ENCODE data around the gene SMIM27. TPM values are rescaled to one million over a fixed set of nuclear protein-coding genes. Genes with fewer than 3 reads are reported as not detected.
A peak's percentile ranks its signal among the peaks of the same experiment; 100 is the strongest.

SMIM27 gene
- total and polyA plus RNA-seq, 2 donors from 2014 or later: 14.6 to 36.9 TPM

DNA sequence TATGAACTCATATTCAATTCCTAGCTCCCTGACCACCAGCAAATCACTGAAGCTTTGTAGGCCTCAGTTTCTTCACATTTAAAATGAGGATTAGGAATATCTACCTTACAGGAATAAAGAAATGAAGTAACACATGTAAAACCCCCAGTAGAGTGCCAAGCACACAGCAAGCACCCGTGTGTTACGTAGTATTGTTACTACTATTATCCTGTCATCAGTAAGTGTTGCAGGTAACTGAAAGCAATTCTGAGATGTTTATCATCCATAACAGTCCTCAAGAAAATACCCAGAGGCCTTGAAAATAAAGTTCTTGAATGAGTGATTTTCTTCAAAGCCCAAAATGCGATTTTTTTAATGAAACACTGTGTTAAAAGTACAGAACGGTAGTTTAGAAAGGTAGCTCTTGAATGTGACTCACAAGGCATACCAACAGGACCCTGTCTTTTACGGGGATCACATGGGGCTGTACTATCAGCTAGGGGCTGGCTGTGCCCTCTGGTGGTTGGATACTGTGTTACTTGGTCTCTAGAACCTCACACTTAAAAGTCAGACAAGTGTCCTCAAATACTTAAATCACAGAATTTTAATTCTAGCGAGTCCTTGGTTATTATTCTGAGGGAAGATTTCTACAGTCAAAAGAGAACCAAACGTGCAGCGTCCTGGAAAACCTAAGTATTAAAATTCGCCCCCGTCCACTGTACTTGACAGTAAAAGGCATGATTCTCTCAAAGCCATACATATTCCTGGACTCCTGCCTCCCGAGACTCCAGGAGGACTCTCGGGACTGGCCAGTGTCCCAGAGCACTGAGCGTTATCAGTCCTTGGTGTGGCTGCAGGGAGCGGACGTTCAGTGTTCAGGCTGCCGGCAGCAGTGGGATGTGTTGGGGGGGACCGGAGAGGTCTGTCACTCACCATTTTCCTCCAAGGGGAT lies 20.1 kb downstream of the SMIM27 start:
- TF ChIP-seq, protein P1, sequence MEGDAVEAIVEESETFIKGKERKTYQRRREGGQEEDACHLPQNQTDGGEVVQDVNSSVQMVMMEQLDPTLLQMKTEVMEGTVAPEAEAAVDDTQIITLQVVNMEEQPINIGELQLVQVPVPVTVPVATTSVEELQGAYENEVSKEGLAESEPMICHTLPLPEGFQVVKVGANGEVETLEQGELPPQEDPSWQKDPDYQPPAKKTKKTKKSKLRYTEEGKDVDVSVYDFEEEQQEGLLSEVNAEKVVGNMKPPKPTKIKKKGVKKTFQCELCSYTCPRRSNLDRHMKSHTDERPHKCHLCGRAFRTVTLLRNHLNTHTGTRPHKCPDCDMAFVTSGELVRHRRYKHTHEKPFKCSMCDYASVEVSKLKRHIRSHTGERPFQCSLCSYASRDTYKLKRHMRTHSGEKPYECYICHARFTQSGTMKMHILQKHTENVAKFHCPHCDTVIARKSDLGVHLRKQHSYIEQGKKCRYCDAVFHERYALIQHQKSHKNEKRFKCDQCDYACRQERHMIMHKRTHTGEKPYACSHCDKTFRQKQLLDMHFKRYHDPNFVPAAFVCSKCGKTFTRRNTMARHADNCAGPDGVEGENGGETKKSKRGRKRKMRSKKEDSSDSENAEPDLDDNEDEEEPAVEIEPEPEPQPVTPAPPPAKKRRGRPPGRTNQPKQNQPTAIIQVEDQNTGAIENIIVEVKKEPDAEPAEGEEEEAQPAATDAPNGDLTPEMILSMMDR (IDR thresholded peaks at IDR 0.05; ENCODE audit: borderline replicate concordance, extremely low read depth, insufficient read depth): peak; percentile 61
- intact Hi-C loops (cut with DNase I): no loop called here
- Histone ChIP-seq H3K9me3 (ENCODE audit: control insufficient read depth in 2 of 3, insufficient read depth in 1 of 3, low read length in 3 of 3) (no peaks in the 10 kb centered on the region), H3K4me3 (ENCODE audit: low read length in 3 of 3) (peak overlapping the region; percentile 85 to 97 (median 92)), H3K36me3 (ENCODE audit: control insufficient read depth in 2 of 3, insufficient read depth in 3 of 3, low read length in 3 of 3) (peaks cover 0 to 10% (median 0%) of the 10 kb centered on the region in 3 donors), H3K27ac (ENCODE audit: low read depth in 2 of 2, low read length in 2 of 2) (peak overlapping the region; percentile 77 to 85), H3K27me3 (ENCODE audit: control insufficient read depth, insufficient read depth, low read length) (no peaks in the 10 kb centered on the region), H3K9ac (ENCODE audit: low read length in 3 of 3) (peak overlapping the region; percentile 75 to 96 (median 95)), H3K4me1 (ENCODE audit: control insufficient read depth in 2 of 3, insufficient read depth in 2 of 3, low read depth in 1 of 3, low read length in 3 of 3) (peaks cover 2 to 5% (median 3%) of the 10 kb centered on the region in 3 donors)
- FAIRE-seq (peak; percentile 39), DNase-seq (peak in 4 of 5 donors; percentile 64 to 88 (median 79))

DNA sequence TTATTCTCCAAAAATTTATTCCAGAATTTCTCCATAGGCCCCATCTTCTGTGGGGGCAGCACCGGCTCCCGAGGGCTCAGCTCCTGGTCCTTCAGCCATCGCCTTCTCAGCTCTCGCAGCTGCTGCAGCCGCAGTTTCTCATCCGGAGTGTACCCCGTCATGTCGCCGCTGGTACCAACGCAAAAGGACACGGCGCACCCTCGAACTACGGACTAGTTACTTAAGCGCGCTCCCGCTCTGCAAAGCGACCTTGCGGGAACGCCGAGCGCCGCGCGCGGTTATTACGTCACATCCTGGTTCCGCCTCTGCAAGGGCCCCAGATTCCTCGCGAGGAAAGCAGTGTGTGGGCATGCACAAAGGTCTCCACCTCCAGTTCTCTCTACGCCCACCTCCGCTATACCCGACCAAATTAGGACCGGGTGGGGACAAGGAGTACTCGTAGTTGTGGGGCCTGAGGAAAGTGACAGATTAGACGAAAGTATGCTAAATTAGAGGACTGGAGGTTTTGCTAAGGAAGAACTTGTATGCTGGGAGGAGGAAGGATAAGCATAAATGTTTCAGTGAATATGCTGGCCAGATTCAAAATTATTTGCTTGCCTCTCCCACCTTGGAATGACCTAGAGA lies 20.9 kb downstream of the SMIM27 start, which contains the start of gene NDUFB6:
NDUFB6 (minus strand) TSS at position 260 of the 624 bp plus-strand sequence; CDS start at position 161, 99 bp downstream.
- TF ChIP-seq, protein P1 (IDR thresholded peaks at IDR 0.05; ENCODE audit: borderline replicate concordance, extremely low read depth, insufficient read depth): no peak
- intact Hi-C loops (cut with DNase I): no loop called here
- peak within 1 kb of the TSS; percentile 77 to 85 for H3K27ac ChIP-seq (ENCODE audit: low read depth in 2 of 2, low read length in 2 of 2)
- H3K4me3 ChIP-seq (ENCODE audit: low read length in 3 of 3): peak within 1 kb of the TSS; percentile 85 to 97 (median 92)
- no peaks in the 10 kb centered on the region for H3K27me3 ChIP-seq (ENCODE audit: control insufficient read depth, insufficient read depth, low read length)
- FAIRE-seq (no peak), DNase-seq (peak; percentile 95 to 97 (median 97))
- H3K9ac ChIP-seq (ENCODE audit: low read length in 3 of 3): peak within 1 kb of the TSS; percentile 75 to 96 (median 95)
- peaks cover 2 to 5% (median 3%) of the 10 kb centered on the region in 3 donors for H3K4me1 ChIP-seq (ENCODE audit: control insufficient read depth in 2 of 3, insufficient read depth in 2 of 3, low read depth in 1 of 3, low read length in 3 of 3)
- H3K36me3 ChIP-seq (ENCODE audit: control insufficient read depth in 2 of 3, insufficient read depth in 3 of 3, low read length in 3 of 3): peaks cover 0 to 4% (median 0%) of the 10 kb centered on the region in 3 donors
- no peaks in the 10 kb centered on the region for H3K9me3 ChIP-seq (ENCODE audit: control insufficient read depth in 2 of 3, insufficient read depth in 1 of 3, low read length in 3 of 3)

DNA sequence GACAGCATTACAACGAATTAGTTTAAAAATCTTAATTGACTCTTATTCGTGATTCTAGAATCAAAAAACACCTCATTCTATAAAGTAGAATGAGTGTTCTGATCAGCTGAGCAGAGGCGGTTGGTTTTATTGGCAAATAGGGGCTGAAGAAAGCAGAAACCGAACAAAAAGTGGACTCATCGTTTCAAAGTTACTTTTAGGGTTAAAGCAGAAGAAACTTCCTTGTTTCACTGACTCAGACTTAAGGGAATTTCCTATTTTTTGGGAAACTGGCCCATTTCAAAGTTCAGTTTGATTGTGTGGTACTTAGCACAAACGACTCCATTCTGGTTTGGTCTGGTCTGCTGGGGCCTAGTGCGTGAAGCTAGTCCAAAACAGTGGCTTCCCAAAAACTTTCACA lies 21.7 kb downstream of the SMIM27 start:
- H3K27me3 ChIP-seq (ENCODE audit: control insufficient read depth, insufficient read depth, low read length): no peaks in the 10 kb centered on the region
- FAIRE-seq: no peak
- no peaks in the 10 kb centered on the region for H3K9me3 ChIP-seq (ENCODE audit: control insufficient read depth in 2 of 3, insufficient read depth in 1 of 3, low read length in 3 of 3)
- H3K4me1 ChIP-seq (ENCODE audit: control insufficient read depth in 2 of 3, insufficient read depth in 2 of 3, low read depth in 1 of 3, low read length in 3 of 3): peaks cover 2 to 5% (median 3%) of the 10 kb centered on the region in 3 donors
- intact Hi-C loops (cut with DNase I): no loop called here
- TF ChIP-seq, protein P1 (IDR thresholded peaks at IDR 0.05; ENCODE audit: borderline replicate concordance, extremely low read depth, insufficient read depth): no peak
- peak overlapping the region in 1 of 3 donors; percentile 92 for H3K4me3 ChIP-seq (ENCODE audit: low read length in 3 of 3)
- no peak overlapping the region for H3K27ac ChIP-seq (ENCODE audit: low read depth in 2 of 2, low read length in 2 of 2)
- no peak for DNase-seq
- H3K9ac ChIP-seq (ENCODE audit: low read length in 3 of 3): peak overlapping the region in 1 of 3 donors; percentile 96
- H3K36me3 ChIP-seq (ENCODE audit: control insufficient read depth in 2 of 3, insufficient read depth in 3 of 3, low read length in 3 of 3): no peaks in the 10 kb centered on the region
